Peyer's patch (tissue), 4 donors: ENCODE results near the gene ZNF740.

Experiments
- POLR2A ChIP-seq, 2 donors: fragments of 450-650 bp; IDR thresholded peaks; one replicate each; pipeline ENCODE4 v1.5.1; 2017; ENCODE audit warnings: antibody characterized with exemption in 2 of 2, mild to moderate bottlenecking in 2 of 2, moderate library complexity in 2 of 2
- TF ChIP-seq, protein P1 (sequence below), 6 experiments: fragments of 450-650 bp in 4 of 6; fragments of 200-600 bp in 2 of 6; sonication (generic) in 1 of 6; IDR thresholded peaks; one replicate each; pipeline ENCODE4 v1.5.1; 2017 to 2019; ENCODE audit warnings: antibody characterized with exemption in 6 of 6, mild to moderate bottlenecking in 3 of 6, moderate library complexity in 1 of 6

DNA sequence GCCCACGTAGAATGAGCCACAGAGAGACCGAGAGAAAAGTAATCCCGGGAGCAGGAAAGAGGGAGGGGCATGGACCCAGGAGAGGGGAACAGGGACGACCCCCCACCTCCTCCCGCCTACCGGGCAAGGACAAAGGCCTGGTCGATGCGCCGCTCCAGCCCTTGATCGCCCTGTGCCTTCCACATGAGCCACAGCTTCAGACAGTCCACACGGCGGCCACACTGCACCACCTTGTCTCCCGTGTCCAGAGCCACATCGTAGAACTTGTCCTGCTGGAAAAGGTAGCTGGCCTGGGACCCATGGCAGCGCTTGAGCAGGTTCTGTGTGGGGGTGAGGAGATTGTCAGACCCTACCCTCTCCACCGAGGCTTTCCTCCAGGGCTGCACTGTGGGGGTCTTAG lies 20.5 kb upstream of the ZNF740 start:
- TF ChIP-seq, protein P1, sequence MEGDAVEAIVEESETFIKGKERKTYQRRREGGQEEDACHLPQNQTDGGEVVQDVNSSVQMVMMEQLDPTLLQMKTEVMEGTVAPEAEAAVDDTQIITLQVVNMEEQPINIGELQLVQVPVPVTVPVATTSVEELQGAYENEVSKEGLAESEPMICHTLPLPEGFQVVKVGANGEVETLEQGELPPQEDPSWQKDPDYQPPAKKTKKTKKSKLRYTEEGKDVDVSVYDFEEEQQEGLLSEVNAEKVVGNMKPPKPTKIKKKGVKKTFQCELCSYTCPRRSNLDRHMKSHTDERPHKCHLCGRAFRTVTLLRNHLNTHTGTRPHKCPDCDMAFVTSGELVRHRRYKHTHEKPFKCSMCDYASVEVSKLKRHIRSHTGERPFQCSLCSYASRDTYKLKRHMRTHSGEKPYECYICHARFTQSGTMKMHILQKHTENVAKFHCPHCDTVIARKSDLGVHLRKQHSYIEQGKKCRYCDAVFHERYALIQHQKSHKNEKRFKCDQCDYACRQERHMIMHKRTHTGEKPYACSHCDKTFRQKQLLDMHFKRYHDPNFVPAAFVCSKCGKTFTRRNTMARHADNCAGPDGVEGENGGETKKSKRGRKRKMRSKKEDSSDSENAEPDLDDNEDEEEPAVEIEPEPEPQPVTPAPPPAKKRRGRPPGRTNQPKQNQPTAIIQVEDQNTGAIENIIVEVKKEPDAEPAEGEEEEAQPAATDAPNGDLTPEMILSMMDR (IDR thresholded peaks at IDR 0.05), result no peak
- no peak for TF ChIP-seq POLR2A (IDR thresholded peaks at IDR 0.05)
